Activated CD4-positive, alpha-beta T cell treated with anti-CD3 and anti-CD28 coated beads for 36 hours (primary cell): ENCODE data around the gene SPTBN1. TPM values are rescaled to one million over a fixed set of nuclear protein-coding genes. Genes with fewer than 3 reads are reported as not detected.

ENCODE experiments used
- ATAC-seq: fragments of 200-7000 bp; cut with Tn5 transposase; one replicate; pipeline ENCODE4 v1.10.0; 2021; ENCODE audit warnings: mild to moderate bottlenecking, moderate library complexity
- CTCF ChIA-PET: fragments of 350-600 bp; sonication (Branson Sonifier 250); formaldehyde crosslinking; loops from one replicate; lab custom pipeline; 2021; ENCODE audit warnings: antibody characterized with exemption; lab: Charles Lee
- POLR2A ChIA-PET: fragments of 350-600 bp; sonication (Branson Sonifier 250); formaldehyde crosslinking; loops from one replicate; lab custom pipeline; 2021; ENCODE audit warnings: antibody characterized with exemption, inconsistent platforms; lab: Charles Lee
- DNase-seq: peaks from one replicate; pipeline ENCODE4 v3.0.0-alpha.2; 2020
- H3K27ac Mint-ChIP-seq: one replicate; pipeline ENCODE4 v1.8.0; 2021; ENCODE audit warnings: mixed read lengths
- H3K27me3 Mint-ChIP-seq: one replicate; pipeline ENCODE4 v1.8.0; 2021; ENCODE audit warnings: mixed read lengths
- H3K36me3 Mint-ChIP-seq: one replicate; pipeline ENCODE4 v1.8.0; 2021; ENCODE audit warnings: low read depth, mixed read lengths
- H3K4me1 Mint-ChIP-seq: one replicate; pipeline ENCODE4 v1.8.0; 2021; ENCODE audit warnings: mixed read lengths
- H3K4me3 Mint-ChIP-seq: one replicate; pipeline ENCODE4 v1.8.0; 2021; ENCODE audit warnings: mild to moderate bottlenecking, moderate library complexity, mixed read lengths
- H3K9me3 Mint-ChIP-seq: one replicate; pipeline ENCODE4 v1.8.0; 2021; ENCODE audit warnings: low read depth, mixed read lengths
- intact Hi-C, 2 experiments: fragments of 100-400 bp; cut with DNase I in 1 of 2; cut with micrococcal nuclease in 1 of 2; formaldehyde crosslinking; loops; one replicate each; pipeline versions ENCODE4 v1.14.2 to v1.15.1; 2022 to 2024; cut with DNase I, micrococcal nuclease
- total RNA-seq, 2 experiments: library from RNA; stranded (reverse); gene quantifications; one replicate each; pipeline ENCODE4 v1.2.3, GENCODE V29; 2021

The SPTBN1 gene
- total RNA-seq, 2 experiments from 2014 or later = 76.6 to 86.8 TPM

DNA sequence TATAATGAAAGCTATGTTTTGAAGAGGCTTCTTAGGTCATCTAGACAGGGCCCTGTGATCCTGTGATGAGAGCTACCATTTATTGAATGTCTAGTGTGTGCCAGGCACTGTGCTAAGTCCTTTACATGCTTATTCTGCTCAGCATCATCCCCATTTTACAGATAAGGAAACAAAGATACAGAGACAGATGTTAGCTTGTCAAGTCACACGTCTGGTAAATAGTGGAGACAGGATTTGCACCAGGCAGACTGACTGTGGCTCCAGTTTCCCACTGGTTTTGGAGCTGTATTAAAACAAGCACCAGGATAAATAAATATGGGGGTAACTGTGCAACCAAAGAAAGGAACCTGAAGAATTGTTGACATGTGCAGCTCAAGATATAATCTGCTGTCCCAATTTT, 248.1 kb downstream of the SPTBN1 start:
- intact Hi-C loops = loop anchor here (1.0 to 10.0 kb wide), 6 partner anchors 39 to 597 kb away; partner anchors contain the start of genes ACYP2 (in 1 of the 2) and SPTBN1 (in 1 of the 2)
- ChIA-PET POLR2A (interaction anchor here (0.7 kb wide), 2 partner anchors 54 to 1517 kb away, joined by 3 read pairs; no protein-coding TSS in a partner anchor), CTCF (interaction anchor here (0.6 to 9.6 kb wide), 46 partner anchors 9 to 651 kb away, joined by 3 to 222 read pairs (median 4); no protein-coding TSS in a partner anchor)
- Mint-ChIP-seq H3K4me1 (peaks cover 9% of the 10 kb centered on the region), H3K36me3 (no peaks in the 10 kb centered on the region), H3K27me3 (peaks cover 22% of the 10 kb centered on the region), H3K27ac (no peak overlapping the region), H3K9me3 (no peaks in the 10 kb centered on the region), H3K4me3 (no peak overlapping the region)
- DNase-seq = no peak
- no peak for ATAC-seq

DNA sequence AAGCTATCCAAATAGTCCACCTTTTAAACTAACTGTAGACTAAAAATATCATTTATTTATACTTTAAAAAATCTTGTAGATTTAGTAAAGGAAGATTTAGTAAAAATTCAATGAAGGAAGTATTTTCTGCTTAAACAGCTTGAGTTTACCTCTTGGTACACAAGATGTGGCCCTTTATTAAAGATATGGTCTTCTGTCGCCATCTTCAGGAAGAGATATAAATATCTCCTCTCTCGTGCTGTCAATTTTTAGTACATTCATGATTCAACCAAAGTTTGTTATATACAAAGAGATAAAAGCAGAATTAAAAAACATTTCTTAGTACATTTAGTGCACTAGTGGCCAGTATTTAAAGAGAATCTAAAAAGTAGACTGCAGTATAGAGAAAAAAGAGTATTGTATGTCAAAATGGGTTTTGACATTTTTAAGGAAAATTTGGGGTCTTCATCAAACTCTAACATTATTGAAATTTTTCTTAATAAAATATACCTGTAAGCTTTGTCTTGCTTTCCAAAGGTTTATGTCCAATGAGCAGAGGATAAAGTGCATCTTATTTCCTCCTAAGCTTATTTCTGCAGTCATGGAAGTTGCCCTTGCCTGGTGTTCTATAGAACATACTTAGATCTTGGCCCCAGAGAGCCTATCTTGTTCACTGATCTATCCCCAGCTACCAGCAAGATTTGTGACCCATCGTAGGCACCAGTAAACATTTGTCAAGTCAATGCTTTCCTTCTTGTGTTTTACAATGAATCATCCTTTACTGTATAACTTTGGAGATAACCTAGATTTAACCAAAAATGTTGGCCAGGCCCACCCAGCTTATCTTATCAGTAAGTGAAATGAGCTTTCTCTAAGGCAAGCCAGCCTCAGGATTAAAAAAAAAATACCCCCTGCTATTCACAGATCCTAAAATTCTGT, 248.8 kb downstream of the SPTBN1 start:
- Mint-ChIP-seq H3K27me3 (peaks cover 25% of the 10 kb centered on the region), H3K36me3 (no peaks in the 10 kb centered on the region), H3K27ac (no peak overlapping the region), H3K4me1 (peaks cover 9% of the 10 kb centered on the region), H3K4me3 (no peak overlapping the region), H3K9me3 (no peaks in the 10 kb centered on the region)
- DNase-seq = no peak
- ChIA-PET CTCF (interaction anchor here (0.6 to 9.6 kb wide), 49 partner anchors 9 to 652 kb away, joined by 3 to 222 read pairs (median 4); no protein-coding TSS in a partner anchor), POLR2A (interaction anchor here (0.6 to 0.7 kb wide), 4 partner anchors 13 to 1517 kb away, joined by 3 to 4 read pairs (median 3); no protein-coding TSS in a partner anchor)
- intact Hi-C loops = loop anchor here (1.0 to 10.0 kb wide), 7 partner anchors 40 to 598 kb away; partner anchors contain the start of genes ACYP2 (in 1 of the 2) and SPTBN1 (in 1 of the 2)
- ATAC-seq = peak; percentile 69

DNA sequence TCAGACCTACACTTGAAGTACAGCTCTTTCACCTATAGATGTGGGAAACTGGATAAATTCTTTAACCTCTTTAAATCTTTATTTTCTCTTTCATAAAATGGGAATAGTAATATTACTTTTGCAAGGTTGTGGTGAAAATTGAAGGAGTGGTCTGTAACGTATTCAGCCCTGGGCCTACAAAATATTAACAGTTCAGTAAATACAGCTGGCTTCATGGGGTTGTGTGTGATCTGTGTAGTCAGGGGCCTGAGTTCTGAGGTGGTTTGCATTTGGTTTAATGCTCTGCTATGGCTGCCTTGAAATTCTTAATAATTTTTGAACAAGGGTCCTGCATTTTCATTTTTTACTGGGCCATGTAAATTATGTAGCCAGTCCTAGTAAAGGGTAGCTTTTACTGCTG, 250.5 kb downstream of the SPTBN1 start:
- H3K27ac Mint-ChIP-seq = no peak overlapping the region
- H3K36me3 Mint-ChIP-seq = no peaks in the 10 kb centered on the region
- ChIA-PET POLR2A (no interaction called here), CTCF (interaction anchor here (0.6 to 9.6 kb wide), 11 partner anchors 17 to 599 kb away, joined by 3 to 222 read pairs (median 3); partner anchors contain the start of gene EML6)
- H3K9me3 Mint-ChIP-seq = no peaks in the 10 kb centered on the region
- intact Hi-C loops = loop anchor here (5.0 to 10.0 kb wide), 2 partner anchors 131 to 592 kb away; partner anchors contain the start of gene ACYP2 (in 1 of the 2)
- H3K4me1 Mint-ChIP-seq = peaks cover 2% of the 10 kb centered on the region
- H3K27me3 Mint-ChIP-seq = peaks cover 26% of the 10 kb centered on the region
- no peak for ATAC-seq
- H3K4me3 Mint-ChIP-seq = no peak overlapping the region
- DNase-seq = no peak

DNA sequence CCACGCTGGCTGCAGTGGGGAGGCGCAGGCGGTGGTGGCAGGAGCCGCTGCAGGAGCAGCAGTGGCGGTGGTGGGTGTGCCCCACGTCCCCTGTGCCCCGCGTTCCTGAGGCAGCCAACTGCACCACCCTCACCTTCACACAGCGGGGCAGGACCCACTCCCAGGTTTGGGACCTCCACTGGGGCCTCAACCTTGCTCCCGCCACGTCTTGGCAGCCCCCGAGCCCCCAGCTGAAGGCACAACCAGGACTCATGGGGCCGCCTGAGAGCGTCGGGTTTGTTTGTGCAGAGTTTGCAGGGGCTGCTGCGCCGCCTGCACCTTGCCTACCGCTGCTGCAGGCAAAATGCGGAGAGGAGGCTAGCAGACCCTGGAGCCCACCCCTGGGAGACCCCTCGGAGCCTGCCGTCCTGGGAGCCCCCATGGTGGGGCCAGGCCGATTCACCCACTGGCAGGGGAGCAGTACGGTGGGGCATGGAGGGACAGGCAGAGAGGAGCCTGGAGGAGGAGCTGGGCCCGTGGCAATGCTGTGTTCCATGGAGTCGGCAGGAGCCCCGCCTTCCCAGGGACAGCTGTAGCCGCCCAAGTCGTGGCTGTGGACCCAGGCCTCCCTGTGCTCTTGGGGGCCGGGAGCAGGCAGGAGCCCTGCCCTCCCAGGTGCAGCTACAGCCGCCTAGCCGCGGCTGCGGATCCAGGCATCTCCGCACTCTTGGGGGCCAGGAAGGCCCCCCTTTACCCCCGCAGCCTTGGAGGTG, 252.6 kb downstream of the SPTBN1 start:
- DNase-seq (peak; percentile 30), ATAC-seq (peak; percentile 47)
- Mint-ChIP-seq H3K27me3 (peaks cover 21% of the 10 kb centered on the region), H3K4me3 (peak overlapping the region; percentile 10), H3K9me3 (no peaks in the 10 kb centered on the region), H3K4me1 (peaks cover 2% of the 10 kb centered on the region), H3K27ac (no peak overlapping the region), H3K36me3 (no peaks in the 10 kb centered on the region)
- intact Hi-C loops = loop anchor here (5.0 to 10.0 kb wide), 2 partner anchors 129 to 594 kb away; partner anchors contain the start of gene ACYP2 (in 1 of the 2)
- POLR2A ChIA-PET = interaction anchor here (0.7 kb wide), 1 partner anchor 139 kb away, joined by 3 read pairs; no protein-coding TSS in a partner anchor
- CTCF ChIA-PET = interaction anchor here (0.5 to 9.6 kb wide), 9 partner anchors 8 to 602 kb away, joined by 3 to 222 read pairs (median 3); partner anchors contain the start of gene EML6

DNA sequence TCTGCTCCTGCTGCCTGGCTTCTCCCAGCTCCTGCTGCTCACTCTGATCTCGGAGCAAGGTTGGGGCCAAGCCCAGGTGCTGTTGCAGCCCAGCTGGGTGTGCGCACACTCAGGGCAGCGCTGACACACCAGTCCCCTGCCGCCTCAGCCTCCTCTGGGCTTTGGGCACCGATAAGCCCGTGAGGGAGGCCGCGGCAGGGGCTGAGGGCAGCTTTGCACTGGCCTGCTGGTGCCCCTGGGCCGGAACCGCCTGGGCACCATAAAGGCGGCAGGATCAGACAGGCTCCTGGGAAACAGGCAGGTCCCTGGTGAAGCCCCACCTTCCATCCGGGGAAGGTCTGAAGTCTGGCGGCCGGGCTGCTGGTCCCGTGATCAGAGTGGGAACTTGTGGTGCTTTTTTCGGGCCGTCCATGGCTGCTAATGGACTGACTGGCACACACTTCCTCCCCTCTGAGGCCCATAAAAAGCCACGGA, 253.2 kb downstream of the SPTBN1 start:
- Mint-ChIP-seq H3K4me3 (peak overlapping the region; percentile 10), H3K36me3 (no peaks in the 10 kb centered on the region), H3K9me3 (no peaks in the 10 kb centered on the region), H3K27me3 (peaks cover 21% of the 10 kb centered on the region), H3K4me1 (peaks cover 2% of the 10 kb centered on the region), H3K27ac (no peak overlapping the region)
- ATAC-seq (peak; percentile 65), DNase-seq (peak; percentile 28)
- ChIA-PET POLR2A (interaction anchor here (0.7 kb wide), 1 partner anchor 140 kb away, joined by 3 read pairs; no protein-coding TSS in a partner anchor), CTCF (interaction anchor here (0.8 to 9.6 kb wide), 6 partner anchors 8 to 188 kb away, joined by 3 to 222 read pairs (median 6); partner anchors contain the start of gene EML6)
- intact Hi-C loops = loop anchor here (5.0 to 10.0 kb wide), 2 partner anchors 128 to 595 kb away; partner anchors contain the start of gene ACYP2 (in 1 of the 2)

- Mint-ChIP-seq H3K36me3 (no peaks in the 10 kb centered on the region), H3K4me3 (no peak overlapping the region), H3K9me3 (no peaks in the 10 kb centered on the region), H3K27me3 (peaks cover 21% of the 10 kb centered on the region), H3K4me1 (peaks cover 2% of the 10 kb centered on the region), H3K27ac (no peak overlapping the region)
- ChIA-PET POLR2A (no interaction called here), CTCF (interaction anchor here (0.6 to 9.6 kb wide), 3 partner anchors 46 to 129 kb away, joined by 3 to 222 read pairs (median 9); no protein-coding TSS in a partner anchor)
- ATAC-seq (no peak), DNase-seq (no peak)
- intact Hi-C loops = no loop called here
Observed at GRCh38 chr2:54710216-54710615, 254.1 kb downstream of the SPTBN1 start.

- DNase-seq = no peak
- no peak overlapping the region for H3K27ac Mint-ChIP-seq
- ChIA-PET POLR2A (no interaction called here), CTCF (no interaction called here)
- H3K4me3 Mint-ChIP-seq = no peak overlapping the region
- intact Hi-C loops = no loop called here
- no peak for ATAC-seq
- peaks cover 28% of the 10 kb centered on the region for H3K27me3 Mint-ChIP-seq
- H3K9me3 Mint-ChIP-seq = no peaks in the 10 kb centered on the region
- H3K4me1 Mint-ChIP-seq = peaks cover 2% of the 10 kb centered on the region
- H3K36me3 Mint-ChIP-seq = no peaks in the 10 kb centered on the region
Observed at GRCh38 chr2:54712516-54712915, 256.4 kb downstream of the SPTBN1 start.

GRCh38 chr2:54714996-54715395, 258.9 kb downstream of the SPTBN1 start:
- ChIA-PET CTCF (interaction anchor here (1.1 to 1.3 kb wide), 3 partner anchors 11 to 193 kb away, joined by 3 to 4 read pairs (median 3); no protein-coding TSS in a partner anchor), POLR2A (interaction anchor here (0.9 kb wide), 1 partner anchor 8 kb away, joined by 3 read pairs; the partner anchor contains the start of gene EML6)
- Mint-ChIP-seq H3K27me3 (peaks cover 31% of the 10 kb centered on the region), H3K9me3 (no peaks in the 10 kb centered on the region), H3K36me3 (no peaks in the 10 kb centered on the region), H3K4me1 (peaks cover 2% of the 10 kb centered on the region), H3K4me3 (no peak overlapping the region), H3K27ac (no peak overlapping the region)
- intact Hi-C loops = no loop called here
- ATAC-seq = no peak
- no peak for DNase-seq

- no peak for DNase-seq
- H3K9me3 Mint-ChIP-seq = no peaks in the 10 kb centered on the region
- no peak overlapping the region for H3K4me3 Mint-ChIP-seq
- intact Hi-C loops = no loop called here
- no peaks in the 10 kb centered on the region for H3K36me3 Mint-ChIP-seq
- H3K27me3 Mint-ChIP-seq = peaks cover 26% of the 10 kb centered on the region
- no peak overlapping the region for H3K27ac Mint-ChIP-seq
- CTCF ChIA-PET = interaction anchor here (0.6 to 3.7 kb wide), 4 partner anchors 7 to 24 kb away, joined by 3 to 21 read pairs (median 3); no protein-coding TSS in a partner anchor
- POLR2A ChIA-PET = no interaction called here
- ATAC-seq = no peak
- H3K4me1 Mint-ChIP-seq = no peaks in the 10 kb centered on the region
Observed at GRCh38 chr2:54716375-54716774, 260.2 kb downstream of the SPTBN1 start.

DNA sequence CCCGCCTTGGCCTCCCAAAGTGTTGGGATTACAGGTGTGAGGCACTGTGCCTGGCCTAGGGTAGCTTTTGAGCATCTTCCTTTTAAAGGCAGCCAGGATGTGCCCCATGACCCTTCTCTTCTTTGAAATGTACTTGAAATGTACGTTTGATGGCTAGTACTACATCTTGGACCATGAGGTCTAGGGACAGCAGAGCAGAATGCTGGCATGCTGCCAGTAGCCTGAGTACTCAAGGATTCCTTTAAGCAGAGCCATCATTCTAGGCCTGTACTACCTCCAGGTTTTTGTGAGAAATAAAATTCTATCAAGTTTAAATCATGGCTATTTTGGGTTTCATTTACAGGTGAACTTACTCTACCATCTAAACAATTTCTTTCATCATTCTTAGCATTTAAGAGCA, 264.4 kb downstream of the SPTBN1 start:
- POLR2A ChIA-PET = no interaction called here
- CTCF ChIA-PET = interaction anchor here (0.6 to 0.9 kb wide), 3 partner anchors 47 to 118 kb away, joined by 3 read pairs; no protein-coding TSS in a partner anchor
- intact Hi-C loops = loop anchor here (5.0 to 10.0 kb wide), 10 partner anchors 117 to 956 kb away; partner anchors contain the start of genes PPP4R3B (in 2 of the 2), CHAC2 (in 1 of the 2), CLHC1 (in 1 of the 2) and RPS27A (in 1 of the 2)
- H3K27ac Mint-ChIP-seq = no peak overlapping the region
- no peak overlapping the region for H3K4me3 Mint-ChIP-seq
- peaks cover 10% of the 10 kb centered on the region for H3K4me1 Mint-ChIP-seq
- ATAC-seq (no peak), DNase-seq (no peak)
- H3K9me3 Mint-ChIP-seq = no peaks in the 10 kb centered on the region
- no peaks in the 10 kb centered on the region for H3K36me3 Mint-ChIP-seq
- peaks cover 35% of the 10 kb centered on the region for H3K27me3 Mint-ChIP-seq
